Activated CD8-positive, alpha-beta memory T cell treated with anti-CD3 and anti-CD28 coated beads for 1 hour (primary cell): Measurements from ENCODE around the gene GRM7.

Experiments
- DNase-seq, 2 donors: peaks; one replicate each; pipeline ENCODE4 v3.0.0-alpha.2; 2020; ENCODE audit warnings: low read depth in 1 of 2; ENCODE audit errors: extremely low read depth in 1 of 2

GRM7 gene

DNA sequence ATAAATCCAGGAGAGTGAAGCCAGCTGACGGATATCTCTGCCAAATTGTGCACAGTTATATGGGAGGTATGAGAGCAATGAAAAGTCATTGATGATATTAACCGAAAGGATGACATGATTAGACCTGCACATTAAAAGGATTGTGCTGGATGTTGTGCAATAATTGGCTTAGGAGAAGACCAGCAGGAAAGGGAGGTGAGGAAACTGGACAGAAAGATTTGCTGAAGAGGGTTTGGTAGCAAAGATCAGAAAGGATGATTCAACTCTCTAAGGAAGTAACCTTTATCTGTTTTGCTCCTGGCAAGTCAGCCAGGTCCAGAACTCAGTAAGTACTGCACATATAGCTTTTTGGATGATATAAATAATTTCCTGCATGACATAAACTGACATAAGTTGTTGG is 704.7 kb downstream of the GRM7 start:
- DNase-seq, result no peak

DNA sequence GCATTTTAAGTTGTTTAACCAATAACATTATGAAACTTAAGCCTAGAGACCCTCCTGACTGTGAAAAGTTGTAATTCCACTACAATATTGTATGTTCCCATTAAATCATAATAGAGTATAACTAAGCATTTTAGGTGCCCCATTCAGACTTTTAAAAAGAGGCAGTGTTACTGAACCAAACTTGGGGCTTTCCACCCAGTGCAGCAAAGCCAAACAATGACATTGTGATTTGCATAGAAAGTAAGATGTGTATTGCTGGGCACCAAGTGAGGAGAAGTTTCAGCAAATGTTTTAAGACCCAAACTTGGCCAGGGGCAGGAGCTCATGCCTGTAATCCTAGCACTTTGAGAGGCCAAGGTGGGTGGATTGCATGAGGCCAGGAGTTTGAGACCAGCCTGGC is 706.2 kb downstream of the GRM7 start:
- DNase-seq, result no peak

DNA sequence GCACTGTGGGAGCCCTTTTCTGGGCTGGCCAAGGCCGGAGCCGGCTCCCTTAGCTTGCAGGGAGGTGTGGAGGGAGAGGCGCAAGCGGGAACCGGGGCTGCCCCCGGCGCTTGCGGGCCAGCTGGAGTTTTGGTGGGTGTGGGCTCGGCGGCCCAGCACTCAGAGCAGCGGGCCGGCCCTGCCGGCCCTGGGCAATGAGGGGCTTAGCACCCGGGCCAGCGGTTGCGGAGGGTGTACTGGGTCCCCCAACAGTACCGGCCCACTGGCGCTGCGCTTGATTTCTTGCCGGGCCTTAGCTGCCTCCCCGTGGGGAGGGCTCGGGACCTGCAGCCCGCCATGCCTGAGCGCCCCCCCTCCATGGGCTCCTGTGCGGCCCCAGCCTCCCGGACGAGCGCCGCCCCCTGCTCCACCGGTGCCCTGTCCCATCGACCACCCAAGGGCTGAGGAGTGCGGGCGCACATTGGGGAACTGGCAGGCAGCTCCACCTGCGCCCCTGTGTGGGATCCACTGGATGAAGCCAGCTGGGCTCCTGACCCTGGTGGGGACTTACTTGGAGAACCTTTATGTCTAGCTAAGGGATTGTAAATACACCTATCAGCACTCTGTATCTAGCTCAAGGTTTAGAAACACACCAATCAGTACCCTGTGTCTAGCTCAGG is 707.7 kb downstream of the GRM7 start:
- DNase-seq, result no peak

DNA sequence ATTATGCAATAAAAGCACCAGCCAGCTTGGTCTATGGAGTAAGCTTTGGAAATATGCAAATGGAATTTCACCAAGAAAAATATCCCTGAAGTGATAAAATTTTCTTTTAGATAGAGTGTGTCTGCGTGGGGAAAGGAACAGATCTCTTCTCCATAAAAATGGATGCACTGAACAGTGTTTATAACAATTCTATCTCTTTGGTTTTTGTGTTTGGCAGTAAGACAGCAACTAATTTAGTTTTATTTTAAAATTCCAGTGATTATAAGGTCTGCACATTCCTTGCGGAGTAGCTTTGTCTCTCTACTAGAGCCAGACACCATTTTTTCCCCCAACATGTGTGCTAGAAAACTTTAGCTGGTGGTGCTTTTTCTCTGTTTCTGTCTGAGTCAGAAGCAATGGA is 712.4 kb downstream of the GRM7 start:
- no peak for DNase-seq

DNA sequence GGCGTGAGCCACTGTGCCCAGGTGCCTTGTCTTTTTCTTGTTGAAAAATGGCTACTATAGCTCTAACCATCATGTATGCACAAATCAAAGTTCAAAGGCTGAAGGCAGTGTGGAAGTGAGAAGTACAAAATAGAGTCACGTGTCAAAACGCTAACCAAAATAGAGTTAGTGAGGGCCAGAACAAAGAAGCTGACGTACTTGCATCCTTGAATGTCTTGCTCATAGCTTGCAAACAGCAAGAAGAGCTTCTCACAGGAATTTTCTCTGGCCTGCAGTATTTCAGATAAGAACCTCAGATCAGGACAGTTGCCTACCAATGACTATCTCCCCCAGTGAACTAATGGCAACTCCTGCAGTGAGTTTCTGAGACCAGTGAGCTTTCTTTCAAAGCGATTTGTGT is 713.5 kb downstream of the GRM7 start:
- no peak for DNase-seq

DNA sequence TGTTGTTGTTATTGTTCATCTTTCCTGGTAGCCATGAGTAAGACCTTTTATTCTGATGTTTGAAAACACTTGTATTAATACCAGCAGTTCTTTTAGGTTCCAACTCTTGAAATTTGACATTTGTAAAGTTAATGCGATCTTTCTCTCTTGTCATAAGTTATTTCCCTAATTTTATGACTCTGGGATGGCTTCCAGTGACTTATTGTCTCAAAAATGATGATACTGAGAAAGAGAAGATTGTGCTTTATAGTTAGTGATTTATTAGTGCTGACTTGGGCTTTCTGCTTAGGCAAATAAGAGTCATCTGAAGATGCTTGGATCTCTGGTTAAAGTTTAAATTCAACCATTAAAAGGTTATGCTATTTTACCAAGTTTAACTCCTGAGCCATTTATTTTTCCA is 715.2 kb downstream of the GRM7 start:
- no peak for DNase-seq

DNA sequence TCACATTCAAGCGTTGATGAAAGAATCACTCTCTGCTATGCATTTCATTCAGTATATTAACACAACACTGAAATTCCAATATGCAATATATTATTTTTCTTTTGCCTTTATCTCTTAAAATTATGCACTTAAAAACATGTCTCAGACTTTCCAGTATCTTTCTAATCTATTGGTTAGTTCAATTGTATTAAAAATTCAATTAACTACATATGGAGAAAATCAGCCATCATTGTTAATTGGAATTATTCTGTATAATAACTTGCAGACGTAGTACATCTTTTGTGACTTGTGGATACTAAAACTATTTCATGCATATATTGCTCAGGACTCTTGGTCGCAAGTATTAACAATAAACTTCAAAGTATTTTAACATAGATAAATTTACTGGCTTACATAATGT is 715.6 kb downstream of the GRM7 start:
- DNase-seq, result no peak

DNA sequence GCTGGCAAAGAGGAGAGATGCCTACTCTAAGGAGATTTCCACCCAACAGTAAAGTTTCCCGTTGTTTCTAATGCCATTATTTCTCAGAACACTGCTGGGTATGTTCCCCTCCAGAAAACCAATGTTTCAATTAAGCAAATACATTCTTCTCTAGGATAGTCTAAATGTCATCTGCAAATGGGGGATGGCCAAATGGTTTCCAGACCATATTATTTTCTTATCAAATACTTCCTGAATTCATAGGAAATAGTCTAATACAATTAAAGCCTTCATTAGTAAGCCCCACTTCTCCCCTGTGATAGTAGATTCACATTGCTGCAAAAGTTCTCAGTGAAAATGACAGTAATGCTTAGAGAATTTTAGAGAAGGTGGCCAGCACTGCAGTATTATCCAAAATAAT is 716.6 kb downstream of the GRM7 start:
- no peak for DNase-seq

DNA sequence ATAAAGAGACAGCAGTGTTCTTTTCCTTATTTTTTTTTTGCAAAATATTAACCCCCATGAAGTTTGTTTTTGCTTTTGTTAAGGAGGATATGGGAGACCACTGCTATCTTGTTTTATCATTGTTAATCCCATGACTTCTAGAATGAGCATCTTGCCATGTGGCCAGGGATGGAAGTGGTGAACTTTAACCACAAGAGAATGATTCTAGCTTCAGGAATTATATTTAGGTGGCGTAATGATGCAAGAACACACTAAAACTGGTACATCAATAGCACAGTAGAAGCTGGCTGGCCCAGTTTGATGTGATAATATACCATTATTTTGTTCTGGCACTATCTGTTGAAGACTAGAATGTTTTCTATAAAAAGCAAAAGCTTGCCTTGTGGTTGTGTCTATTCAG is 720.9 kb downstream of the GRM7 start:
- no peak for DNase-seq

DNA sequence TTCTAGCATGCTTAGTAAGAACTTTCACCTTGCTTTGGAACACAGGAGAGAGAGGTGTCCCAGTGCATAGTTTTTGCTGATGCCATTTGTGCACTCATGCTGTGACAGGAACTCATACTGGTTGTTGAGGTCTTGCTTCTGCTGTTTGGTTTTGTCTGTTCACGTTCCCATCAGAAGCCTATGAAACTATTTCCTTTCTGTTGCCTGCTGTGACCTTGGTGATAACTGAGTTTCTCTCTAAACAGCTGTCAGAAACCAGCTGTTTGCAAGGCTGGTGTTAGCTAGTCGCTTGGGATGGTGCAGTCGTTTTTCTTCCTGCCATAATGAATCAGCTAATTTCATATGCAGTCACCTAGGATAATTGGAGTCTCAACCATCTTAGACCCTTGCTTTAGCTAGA is 724.1 kb downstream of the GRM7 start:
- DNase-seq, result no peak

DNA sequence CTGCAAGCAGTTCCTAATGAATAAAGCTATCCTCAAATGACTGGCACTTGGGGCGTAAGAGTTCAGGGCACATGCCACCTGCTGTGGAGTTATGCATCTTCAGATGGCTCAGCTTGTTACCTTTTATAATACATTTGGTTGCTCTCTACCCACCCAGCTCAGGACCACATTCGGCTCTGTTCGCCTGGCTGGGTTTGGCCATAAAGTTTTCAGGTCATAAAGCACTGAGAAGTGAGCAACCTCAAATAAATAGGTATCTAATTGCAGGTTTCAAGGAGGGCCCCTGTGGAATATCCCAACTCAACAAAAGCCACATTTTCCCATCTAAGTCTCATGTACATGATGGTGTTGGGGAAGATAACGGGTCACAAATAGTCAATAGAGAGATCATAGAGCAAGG is 727.3 kb downstream of the GRM7 start:
- no peak for DNase-seq

DNA sequence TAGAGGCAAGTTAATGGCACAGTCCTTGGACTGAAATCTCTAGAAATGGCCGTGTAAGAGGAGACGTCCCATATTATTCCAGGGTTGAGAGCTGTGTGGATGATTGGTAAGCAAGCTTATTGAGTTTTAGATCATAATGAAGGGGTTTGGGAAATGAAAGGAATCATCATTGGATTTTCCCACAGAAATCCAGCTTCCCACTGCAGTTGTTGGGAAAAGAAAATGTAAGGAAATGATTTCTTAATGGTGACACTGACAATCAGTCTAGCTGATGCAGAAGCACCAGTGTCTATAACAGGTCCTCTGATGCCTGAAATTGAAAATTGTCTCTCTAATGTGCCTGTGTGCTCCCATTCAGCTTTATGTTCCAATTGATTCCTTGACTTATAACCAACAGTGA is 728.6 kb downstream of the GRM7 start:
- no peak for DNase-seq

DNA sequence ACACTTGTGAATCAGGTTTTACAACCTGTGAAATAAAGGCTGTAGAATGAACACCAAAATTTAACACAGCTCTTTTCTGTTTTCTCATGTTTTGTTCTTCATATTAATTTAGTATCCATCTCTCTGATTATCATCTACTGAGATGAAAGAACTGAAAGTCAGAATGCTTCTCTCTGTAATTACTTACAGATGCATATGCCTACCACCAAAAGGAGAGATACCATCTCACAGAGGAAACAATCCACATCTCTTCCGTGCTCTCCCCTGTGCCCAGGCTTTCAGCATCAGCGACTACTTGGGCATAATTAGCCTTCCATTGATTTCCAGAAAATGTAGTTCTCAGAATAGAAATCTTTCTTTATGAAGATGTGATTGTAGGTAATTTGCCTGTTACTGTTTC is 741.4 kb downstream of the GRM7 start:
- DNase-seq, result no peak

DNA sequence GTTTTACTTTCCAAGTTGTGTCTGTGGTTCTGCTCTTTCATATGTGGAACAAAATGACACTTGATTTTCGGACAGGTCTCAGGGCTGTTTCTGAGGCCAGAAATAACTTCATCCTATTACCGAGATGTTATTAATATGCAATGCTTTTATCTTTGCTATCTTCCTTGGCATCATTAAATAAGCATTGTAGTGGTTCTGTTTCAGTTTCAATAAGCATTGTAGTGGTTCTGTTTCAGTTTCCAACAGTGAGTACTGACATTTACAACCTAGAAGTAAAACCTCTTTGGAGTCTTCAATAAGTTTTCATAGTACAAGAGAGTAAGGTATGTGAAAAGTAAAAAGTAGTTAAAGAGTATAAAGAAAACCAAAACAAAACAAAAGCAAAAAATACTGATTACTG is 746.2 kb downstream of the GRM7 start:
- no peak for DNase-seq

DNA sequence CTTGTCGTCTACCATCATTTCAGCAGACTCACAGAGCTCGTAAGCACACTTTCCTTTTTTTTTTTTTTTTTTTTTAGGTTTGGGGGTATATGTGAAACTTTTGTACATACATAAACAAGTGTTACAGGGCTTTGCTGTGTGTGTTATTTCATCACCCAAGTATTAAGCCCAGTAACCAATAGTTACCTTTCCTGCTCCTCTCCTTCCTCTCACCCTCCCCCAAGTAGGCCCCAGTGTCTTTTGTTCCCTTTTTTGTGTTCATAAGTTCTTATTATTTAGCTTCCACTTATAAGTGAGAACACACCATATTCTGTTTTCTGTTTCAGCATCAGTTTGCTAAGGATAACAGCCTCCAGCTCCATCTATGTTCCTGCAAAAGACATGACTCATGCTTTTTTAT is 746.8 kb downstream of the GRM7 start:
- no peak for DNase-seq

DNA sequence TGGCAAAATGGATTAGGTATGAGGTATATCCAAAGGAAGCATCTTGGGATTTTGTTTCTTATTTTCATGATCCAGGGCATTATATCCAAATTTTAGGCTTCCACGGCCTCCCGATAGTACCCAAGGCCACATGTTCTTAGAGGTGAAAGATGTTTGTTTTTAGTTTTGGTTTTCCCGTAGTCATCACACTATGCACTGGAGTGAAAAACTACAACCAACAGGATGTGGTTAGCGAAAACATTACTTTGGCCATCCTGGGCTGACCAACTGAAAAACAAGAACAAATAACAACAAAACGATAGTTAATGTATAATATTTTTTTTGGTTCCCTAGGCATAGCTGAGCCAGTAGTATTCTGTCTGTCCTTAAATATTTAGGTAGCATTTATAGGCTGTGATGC is 749.7 kb downstream of the GRM7 start:
- DNase-seq, result no peak

DNA sequence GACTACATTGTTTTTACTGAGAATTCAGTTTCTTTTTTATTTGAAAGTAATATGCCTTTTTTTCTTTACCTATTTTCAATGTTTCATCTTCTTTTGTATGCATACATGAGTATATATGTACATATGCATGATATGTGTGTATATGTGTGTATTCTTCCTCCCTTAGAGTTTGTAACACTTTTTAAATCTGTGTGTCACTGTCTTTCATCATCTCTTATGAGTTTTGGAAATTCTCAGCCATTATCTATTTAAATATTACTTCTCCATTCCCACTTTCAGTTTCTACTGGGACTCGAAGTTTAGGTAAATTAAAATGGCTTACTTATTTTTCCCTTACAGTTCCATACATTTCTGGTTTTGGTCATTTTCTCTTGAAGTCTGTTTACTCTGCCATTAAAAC is 754.1 kb downstream of the GRM7 start:
- no peak for DNase-seq

DNA sequence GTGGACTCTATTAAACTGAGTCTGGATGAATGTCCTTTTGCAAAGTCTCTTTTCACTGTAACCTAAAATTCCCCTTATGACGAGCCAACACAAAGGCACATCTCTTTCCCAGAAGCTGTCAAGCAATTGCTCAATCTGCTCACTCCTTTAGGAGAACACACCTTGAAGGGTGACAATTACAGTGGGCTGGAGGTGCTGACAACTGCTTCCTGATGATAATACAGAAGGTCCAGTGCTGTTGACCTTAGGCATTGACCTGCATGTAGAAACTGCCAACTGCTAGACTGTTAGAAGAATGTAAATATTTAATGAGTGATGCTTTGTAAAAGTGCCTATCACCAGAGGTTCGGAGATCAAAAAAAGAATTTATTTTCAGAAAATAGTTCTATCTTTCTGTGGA is 757.7 kb downstream of the GRM7 start:
- DNase-seq, result no peak

DNA sequence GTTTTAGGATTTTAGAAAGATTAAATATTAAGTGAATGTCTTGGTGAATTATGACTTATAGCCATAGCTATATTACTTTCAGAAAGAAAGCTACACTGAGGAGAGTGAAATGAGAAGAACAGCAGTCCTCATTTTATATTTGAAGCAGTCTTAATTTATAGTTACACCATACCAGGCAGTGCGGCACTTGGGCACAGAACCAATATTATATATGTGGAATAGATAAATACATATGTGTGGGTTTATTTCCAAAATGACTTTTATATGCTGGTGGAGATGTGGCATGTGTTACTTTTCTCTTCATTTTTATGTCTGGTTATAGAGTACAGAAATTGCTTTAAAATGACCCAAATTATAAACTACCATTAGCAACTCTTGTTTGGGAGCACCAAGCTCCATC is 759.5 kb downstream of the GRM7 start:
- DNase-seq, result no peak

DNA sequence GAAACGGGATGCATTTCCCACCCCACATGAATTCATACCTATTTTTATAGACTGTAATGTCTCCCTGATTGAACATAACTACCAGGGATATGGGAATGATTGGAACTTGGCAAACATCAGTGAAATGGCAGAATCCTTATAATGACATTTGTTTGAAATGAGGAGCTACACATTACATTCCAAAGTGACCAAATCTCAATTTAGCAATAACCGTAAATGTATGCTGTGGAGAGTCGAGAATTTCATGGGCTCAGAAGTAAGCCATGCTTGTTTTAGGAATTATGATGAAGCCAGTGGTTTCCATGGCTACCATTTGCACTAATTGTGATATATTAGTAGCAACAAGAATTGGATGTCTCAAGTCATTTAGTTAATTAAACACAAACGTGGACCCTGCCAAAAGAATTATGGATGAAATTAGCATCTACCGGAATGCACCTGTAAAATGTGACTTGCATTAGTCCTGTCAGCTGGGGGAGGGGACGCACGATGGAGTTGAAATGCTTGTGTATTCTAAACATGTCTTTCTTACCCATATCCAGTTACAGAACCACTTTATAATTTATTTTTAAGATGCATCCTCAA is 760.2 kb downstream of the GRM7 start:
- no peak for DNase-seq

DNA sequence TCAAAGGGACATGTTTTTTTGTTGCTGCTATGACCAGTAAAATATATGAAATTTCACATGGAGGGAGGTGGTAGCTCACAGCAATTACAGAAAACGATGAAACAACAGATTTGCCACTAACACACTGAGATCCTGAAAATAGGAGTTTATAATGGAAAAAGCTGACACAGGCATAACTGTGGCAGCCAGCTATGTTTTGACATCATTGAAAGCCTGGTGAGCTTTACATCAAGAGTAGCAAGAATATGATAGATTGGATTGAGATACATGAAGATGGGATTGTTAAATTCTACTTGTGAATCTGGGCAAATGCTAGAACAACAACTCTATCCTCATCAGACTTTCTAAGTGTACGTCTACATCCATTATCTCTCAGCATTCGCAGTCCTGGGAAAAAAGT is 760.7 kb downstream of the GRM7 start:
- no peak for DNase-seq

DNA sequence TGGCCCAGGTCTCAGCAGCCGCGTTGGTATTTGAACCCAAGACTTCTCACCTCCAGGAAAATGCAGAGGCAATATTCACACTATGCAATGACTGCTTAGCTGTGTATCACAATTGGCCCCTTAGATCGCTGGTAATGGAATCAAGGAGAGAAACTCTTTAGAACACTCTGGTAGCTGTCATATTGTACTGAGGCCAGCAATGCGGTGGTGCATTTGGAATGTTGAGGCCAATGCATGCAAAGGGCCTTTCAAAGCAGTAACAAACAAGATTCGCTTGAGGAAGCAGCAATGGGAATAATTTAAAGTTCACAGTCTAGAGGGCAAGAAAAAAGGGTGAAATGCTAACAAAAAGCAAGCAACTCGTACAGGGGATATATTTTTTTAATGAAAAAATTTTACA is 764.1 kb downstream of the GRM7 start:
- DNase-seq, result no peak

DNA sequence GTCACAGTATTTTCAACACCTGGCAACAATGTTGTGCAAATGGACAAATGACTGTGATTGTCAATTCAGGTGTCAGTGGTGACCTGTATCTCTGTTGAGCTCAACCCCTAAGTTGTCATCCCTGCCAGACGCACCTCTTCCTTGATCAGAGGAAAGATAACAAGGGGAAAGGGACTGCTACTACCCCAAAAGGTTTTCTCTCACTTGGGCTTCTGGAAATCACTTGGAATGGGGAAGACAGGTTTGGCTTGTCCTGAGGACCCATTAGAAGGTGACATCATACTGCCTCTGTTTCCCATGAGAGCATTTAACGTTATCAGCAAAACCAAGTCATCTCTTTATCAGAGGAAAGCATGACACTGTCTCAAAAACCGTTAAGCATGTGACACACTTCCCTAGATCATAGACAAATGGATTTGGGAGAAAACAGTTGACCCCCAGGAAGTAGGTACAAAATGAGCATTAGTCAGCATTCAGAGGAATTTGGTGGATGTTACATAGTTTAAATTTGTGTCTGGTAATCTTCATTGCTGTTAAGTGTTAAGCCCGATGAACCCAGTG is 769.5 kb downstream of the GRM7 start:
- no peak for DNase-seq
